Activated CD4-positive, CD25-positive, alpha-beta regulatory T cell (primary cell): ENCODE data around the gene DYNLL2.
"Not testable (repeated sequence)": the region's sequence is repeated elsewhere in the genome, so short reads cannot be mapped to it uniquely, and the experiment has no call there.

ENCODE experiments used
- DNase-seq, 4 experiments: peaks; one replicate each; lab custom pipeline; 2025; lab: John Stamatoyannopoulos, UW

DYNLL2 gene

DNA sequence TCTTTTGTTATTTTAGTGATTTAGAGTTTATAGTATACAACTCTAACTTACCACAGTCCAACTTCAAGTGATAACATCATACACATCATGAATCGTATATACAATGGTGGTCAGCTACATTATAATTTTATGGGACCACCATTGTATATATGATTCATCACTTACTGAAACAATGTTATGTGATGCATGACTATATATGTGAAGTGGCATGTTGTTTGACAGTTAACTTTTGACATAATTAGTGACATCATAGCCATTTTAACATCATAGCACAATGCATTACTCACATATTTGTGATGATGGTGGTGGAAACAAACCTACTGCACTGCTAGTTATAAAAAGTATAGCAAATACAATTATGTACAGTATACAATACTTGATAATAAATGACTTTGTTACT is 21.9 kb downstream of the DYNLL2 start:
- DNase-seq, result no peak

DNA sequence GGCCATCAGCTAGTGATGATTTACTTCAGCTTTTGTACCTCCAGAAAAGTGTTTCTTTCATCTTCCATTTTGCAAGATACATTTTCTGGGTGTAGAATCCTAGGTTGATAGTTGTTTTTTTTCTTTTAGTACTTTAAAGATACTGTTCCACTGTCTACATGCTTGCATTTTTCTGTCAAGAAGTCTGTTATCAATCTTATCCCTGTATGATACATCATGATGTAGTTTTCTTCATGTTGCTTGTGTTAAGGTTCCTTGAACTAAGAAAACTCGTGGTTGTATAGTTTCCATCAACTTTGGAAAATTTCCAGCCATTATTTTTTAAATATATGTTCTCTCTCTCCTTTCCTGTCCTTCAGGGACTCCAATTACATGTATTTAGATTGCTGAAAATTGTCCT is 24.1 kb downstream of the DYNLL2 start:
- no peak for DNase-seq

DNA sequence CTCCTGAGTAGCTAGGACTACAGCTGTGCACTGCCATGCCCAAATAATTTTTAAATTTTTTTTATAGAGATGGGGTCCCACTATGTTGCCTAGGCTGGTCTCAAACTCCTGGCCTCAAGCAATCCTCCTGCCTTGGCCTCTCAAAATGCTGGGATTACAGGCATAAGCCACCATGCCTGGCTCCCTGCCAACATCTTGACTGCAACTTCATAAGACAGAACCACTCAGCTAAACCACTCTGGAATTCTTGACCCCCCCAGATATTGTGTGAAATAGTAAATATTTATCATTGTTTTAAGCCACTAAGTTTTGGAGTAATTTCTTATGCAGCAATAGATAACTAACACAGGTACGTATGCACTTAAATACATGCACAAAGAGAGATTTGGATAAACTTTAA is 26.0 kb downstream of the DYNLL2 start:
- DNase-seq, result no peak

DNA sequence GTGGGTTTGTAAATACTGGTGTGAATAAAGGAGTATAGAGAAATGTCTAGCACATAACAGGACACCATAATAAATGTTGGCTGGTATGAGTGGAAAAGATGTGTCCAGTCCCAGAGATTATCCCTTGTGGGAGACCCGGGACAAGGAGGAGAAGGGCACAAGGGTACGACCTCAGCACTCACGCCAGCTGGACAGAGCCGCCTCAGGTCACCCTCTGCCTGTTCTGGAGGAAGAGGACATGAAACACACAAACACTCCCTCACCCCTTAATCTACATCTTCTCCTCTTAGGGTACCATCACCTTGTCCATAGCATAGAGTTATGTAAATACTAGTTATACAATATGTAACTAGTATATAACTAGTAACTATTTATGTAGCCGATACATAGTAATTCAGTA is 26.8 kb downstream of the DYNLL2 start:
- no peak for DNase-seq

DNA sequence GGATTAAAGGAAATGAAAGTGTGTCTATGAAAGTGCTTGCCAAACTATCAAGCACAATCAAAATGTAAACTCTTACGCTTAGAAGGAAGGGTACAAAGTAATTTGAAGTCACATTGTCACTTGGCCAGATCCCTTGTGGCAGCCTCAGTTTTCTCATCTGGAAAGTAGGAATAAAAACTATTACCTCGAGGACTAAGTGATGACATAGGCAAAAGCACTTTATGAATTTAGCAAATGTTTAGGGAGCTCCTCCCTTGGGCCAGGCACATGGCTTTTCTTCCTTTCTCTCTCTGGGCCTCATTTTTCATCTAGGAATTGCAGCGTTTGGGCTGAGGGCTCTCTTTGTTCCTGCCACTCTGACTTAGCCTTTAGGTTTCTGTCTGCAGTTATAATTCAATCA is 28.5 kb downstream of the DYNLL2 start:
- DNase-seq, result no peak

DNA sequence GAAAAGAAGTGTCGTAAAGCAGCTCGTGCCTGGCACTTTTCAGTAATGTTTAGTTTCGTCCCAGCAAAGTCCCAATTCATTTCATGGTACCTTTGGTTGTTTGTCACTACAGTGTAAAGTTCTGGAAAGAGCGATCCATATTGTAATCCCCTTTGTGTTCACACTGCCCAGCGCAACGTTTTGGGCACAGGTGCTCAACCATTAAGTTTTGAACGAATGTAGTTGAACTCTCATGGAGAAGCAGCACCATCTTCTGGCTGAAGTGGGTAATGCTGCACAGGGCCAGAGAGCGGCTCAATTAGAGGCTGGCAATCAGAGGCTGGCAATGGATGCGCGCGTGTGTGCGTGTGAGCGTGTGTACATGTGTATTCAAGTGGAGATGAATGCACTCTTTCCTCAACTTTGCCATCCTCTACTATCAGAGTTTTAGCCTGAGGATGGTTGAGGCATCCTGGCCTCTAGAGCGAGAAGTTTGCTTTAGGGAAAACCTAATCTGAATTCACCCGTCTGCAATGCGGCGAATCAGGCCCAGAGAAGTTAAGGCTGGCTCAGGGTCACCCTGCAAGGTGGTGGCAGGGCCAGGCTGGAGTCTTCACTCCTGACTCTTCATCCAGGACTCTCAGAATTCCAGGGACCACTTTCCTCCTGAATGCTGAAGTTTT is 29.9 kb downstream of the DYNLL2 start:
- peak; percentile 58 to 87 (median 68) for DNase-seq

DNA sequence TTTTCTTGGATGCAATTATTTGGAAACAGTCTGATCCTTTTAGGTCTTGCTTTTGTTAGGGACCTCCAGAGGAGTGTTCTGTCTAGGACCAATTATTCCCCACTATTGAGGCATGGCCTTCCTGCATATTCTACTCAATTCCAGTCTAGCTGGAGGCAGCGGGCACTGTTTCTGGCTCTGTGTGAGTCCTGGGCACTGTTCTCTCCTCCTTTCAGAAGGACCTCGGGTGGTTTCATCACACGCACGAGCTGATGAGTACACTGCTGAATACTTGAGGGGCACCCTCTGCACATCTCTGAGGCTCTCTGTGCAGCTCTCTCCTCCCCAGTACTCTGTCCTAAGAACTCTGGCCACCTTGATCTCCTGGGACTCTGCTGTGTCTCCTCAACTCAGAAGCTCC is 30.7 kb downstream of the DYNLL2 start:
- no peak for DNase-seq

DNA sequence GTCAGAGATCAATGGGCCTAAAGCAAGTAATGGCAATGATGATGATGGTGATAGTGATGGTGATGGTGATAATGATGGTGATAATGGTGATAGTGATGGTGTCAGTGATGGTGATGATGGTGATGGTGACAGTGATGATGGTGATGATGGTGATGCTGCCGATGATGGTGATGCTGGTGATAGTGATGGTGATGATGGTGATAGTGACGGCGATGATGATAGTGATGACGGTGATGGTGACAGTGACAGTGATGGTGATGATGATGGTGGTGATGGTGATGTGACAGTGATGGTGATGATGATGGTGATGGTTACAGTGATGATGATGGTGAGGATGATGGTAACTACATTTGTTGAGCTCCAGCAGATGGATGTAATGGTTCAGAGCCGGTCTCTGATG is 34.2 kb downstream of the DYNLL2 start:
- no peak for DNase-seq

DNA sequence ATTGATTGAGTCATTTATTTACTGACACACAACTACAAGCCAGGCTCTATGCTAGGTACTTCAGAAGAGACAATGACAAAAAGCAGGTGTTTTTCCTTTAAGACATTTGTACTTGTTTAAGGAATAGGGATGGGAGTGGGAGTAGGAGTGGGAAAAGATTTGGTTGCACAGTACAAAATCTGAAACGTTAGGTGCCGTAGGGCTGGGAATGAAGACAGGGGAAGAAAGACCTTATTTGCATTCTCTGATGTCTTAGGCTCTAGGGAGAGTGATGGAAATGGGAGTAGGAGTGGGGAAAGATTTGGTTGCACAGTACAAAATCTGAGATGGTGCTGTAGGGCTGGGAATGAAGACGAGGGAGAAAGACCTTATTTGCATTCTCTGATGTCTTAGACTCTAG is 36.3 kb downstream of the DYNLL2 start:
- DNase-seq, result no peak

DNA sequence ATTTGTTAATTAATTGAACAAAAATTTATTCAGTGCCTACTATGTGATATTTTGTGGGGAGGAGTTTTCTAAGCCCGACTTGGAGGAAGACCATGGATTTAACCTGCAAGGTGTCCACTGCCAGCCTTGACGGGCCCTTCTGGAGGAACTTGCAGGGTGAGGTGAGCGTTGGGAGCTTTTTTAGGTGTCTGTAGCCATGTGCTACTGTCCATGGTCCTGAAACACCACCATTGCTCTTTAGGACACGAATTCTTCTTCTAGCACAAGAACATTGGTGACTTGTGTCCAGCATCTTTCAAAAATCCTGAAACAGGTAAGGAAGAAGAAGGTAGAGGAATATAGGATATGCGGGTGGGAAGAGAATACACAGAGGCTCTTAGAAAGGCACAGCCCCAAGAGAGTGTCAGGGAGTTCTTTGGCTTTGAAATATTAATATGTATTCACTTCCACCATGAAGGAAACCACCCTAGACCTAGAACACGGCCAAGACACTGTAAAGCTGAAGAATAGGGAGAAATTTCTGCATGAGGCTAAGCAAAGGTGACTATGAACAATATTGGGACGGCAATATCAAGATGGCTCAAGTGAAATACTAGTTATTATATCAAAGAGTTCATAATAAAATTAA is 37.1 kb downstream of the DYNLL2 start:
- DNase-seq, result peak in 3 of 4 experiments; percentile 2 to 9 (median 7)

DNA sequence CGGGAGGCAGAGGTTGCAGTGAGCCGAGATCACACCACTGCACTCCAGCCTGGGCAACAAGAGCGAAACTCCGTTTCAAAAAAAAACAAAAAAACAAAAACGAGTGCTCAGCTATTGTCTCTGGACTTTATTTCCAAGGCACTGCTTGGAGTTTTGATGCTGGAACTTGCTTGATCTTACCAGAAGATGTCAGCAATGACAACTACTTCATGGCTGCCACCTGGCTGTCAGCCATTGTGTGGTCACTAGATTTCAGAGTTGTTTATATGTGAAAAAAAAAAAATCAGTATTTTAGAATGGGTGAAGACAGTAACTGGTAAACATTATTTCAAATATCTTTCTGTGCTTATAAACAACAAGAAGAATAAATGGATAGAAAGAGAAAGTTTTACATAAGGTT is 38.7 kb downstream of the DYNLL2 start:
- no peak for DNase-seq

DNA sequence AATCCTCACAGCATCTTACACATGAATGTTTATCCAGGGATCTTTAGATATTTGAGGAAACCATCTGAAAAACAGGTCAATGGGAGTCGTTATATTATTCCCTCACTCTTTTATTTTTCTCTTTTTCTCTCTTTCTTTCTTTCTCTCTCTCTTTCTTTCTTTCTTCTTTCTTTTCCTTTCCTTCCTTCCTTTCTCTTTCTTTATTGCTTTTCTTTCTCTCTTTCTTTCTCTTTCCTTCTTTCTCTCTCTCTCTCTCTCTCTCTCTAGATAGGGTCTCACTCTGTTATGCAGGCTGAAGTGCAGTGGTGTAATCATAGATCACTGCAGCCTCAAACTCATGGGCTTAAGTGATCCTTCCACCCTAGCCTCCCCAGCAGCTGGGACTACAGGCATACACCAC is 44.6 kb downstream of the DYNLL2 start:
- DNase-seq, result no peak

DNA sequence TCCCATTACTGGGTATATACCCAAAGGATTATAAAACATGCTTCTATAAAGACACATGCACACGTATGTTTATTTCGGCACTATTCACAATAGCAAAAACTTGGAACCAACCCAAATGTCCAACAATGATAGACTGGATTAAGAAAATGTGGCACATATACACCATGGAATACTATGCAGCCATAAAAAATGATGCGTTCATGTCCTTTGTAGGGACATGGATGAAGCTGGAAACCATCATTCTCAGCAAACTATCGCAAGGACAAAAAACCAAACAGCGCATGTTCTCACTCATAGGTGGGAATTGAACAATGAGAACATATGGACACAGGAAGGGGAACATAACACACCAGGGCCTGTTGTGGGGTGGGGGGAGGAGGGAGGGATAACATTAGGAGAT is 49.5 kb downstream of the DYNLL2 start:
- DNase-seq, result not testable (repeated sequence)

DNA sequence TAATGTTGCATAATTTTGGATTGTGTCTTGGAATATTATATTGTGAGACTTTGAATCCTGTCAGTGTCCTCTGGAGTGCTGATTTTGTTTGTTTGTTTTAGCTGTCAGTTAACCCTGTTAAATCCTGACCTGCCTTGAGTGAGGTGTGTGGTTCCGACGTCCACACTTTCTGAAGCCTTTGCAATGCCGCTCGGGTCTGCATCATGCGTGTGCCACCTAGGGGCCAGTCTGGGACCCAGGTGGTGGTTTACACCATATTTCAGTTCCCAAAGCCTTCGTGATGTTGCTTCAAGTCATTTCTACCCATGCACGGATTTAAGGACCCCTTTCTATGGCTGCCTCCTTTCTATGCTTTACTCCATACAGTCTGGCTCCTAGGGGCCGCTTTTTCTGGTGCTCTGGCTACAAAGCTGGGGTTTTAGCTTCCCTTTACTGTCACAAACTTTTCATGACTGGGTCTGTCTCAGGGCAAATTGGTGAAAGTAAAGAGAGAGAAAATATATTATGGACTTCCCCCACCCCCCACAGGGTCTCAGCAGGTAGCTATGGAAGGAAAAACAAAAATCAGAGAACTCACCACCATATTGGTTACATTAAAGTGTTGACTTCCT is 53.6 kb downstream of the DYNLL2 start:
- DNase-seq, result no peak

DNA sequence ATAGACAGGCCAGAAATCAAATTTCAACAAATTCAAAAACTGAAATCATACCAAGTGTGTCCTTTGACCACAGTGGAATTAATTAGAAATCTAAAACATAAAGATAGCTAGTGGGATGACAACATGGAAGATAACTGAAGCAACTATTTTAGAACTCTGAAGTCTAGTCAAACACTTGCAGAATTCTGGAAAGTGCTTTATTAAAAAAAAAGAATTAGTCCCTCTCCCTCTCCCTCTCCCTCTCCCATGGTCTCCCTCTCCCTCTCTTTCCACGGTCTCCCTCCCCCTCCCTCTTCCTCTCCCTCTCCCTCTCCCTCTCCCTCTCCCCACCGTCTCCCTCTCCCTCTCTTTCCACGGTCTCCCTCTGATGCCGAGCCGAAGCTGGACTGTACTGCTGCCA is 58.3 kb downstream of the DYNLL2 start:
- no peak for DNase-seq

DNA sequence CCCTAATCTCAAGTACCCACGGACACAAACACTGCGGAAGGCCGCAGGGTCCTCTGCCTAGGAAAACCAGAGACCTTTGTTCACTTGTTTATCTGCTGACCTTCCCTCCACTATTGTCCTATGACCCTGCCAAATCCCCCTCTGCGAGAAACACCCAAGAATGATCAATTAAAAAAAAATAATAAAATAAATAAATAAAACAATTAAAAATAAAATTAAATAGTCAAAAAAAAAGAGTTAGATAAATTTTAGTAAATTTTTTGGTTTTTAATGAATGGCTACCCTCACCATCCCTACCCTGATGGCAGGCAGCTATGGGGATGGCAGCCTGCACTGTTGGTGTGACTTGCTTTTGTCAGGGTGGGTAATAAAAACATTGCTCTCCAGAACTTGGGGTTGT is 60.1 kb downstream of the DYNLL2 start:
- DNase-seq, result not testable (repeated sequence)

DNA sequence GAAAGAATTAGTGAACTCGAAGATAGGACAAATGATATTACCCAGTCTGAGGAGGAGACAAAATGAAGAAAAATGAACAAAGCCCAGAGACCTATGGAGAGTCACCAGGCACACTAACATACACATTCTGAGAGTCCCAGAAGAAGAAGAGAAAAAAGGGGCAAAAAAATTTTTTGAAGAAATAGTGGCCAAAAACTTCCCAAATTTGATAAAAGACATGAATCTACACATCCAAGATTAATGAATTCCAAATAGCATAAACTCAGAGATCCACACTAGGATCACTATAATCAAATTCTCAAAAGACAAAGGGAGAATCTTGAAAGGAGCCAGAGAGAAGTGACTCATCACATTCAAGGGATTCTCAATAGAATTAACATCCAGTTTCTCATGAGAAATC is 61.6 kb downstream of the DYNLL2 start:
- DNase-seq, result no peak
